GM19467 (cell line): ENCODE data around the gene MLF2.
"Not testable (repeated sequence)": the region's sequence is repeated elsewhere in the genome, so short reads cannot be mapped to it uniquely, and the experiment has no call there.

ENCODE experiments used
- ATAC-seq: cut with Tn5 transposase; IDR thresholded peaks from one replicate; pipeline ENCODE4 v1.9.1; 2021; ENCODE audit warnings: mild to moderate bottlenecking, moderate library complexity; ENCODE audit not compliant: unreplicated experiment

MLF2 gene

DNA sequence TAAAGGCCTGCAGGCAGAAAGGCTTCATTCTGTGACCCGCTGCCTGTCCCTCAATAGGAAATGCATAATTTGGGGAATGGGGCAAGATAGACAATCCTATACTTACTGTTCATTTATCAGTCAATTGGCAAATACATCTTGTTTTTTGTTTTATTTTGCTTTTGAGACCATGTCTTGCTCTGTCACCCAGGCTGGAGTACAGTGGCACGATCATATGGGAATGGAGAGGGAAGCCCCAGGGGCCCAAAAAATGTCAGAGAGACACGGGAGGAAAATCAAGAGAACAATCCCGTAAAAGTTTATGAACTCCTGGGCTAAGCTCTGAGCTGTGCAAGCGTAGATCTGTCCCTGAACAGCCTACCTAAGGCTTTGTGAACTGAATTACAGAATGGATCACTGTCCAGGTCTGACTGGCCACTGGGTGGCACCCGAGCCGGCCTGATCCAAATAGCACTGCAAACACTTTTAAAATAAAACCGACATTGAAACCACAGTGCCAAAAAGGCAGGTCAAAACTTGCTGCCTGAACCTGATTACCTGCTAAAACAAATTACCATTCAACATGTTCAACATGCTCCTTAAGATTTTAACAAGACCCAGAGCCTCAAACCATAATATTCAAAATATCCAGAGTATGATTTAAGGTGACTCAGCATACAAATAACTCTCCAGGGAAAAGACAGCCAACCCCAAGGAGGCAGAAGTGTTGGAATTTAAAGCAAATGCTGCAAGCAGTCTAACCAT, 17.3 kb downstream of the MLF2 start:
- no peak for ATAC-seq

DNA sequence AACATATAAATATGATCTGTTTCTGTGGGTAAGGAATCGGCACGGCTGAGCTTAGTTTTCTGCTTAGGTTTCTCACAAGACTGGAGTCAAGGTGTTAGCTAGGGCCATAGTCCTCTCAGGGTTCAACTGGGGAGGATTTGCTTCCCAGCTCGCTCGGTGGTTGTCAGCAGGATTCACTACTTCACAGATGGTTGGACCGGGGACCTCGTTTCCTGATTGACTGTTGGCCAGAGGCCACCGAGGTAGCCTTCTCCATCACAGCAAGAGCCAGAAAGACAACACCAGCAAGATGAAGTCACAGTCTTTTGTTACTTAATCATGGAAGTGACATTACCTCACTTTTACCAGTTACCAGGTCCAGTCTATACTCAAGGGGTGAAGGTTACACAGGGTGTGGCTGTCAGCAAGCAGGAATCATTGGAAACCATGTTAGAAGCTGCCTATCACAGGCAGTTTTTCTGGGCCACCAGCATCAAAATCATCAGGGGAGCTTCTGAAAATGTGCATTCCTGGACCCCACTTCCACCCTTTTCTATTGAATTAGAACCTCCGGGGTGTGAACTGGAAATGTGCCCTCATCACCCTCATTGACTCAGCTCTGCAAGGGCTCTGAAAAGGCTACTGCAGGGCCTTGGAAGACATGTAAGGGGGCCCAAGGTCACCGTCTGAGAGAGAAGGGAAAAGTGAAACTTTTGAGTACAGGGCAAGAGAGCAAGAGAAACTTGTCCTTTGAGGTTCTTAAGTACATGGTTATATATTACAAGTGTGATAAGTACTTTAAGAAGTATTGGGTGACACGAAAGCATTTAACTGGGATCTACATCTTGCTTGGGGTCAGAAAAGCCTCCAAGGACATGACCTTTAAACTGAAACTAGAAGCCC, 18.2 kb downstream of the MLF2 start:
- no peak for ATAC-seq

DNA sequence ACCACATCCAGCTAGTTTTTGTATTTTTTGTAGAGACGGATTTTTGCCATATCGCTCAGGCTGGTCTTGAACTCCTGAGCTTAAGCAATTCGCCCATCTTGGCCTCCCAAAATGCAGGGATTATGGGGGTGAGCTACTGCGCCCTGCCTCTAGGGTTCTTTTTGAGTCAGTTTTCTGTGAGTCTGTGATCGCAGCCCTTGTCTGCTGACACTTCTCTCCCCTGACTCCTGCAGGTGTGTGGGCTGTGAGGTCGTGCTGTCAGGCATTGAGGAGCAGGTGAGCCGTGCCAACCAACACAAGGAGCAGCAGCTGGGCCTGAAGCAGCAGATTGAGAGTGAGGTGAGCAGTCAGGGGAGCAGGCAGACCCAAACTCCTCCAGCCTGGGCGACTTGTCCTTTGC, 22.8 kb downstream of the MLF2 start:
- no peak for ATAC-seq

DNA sequence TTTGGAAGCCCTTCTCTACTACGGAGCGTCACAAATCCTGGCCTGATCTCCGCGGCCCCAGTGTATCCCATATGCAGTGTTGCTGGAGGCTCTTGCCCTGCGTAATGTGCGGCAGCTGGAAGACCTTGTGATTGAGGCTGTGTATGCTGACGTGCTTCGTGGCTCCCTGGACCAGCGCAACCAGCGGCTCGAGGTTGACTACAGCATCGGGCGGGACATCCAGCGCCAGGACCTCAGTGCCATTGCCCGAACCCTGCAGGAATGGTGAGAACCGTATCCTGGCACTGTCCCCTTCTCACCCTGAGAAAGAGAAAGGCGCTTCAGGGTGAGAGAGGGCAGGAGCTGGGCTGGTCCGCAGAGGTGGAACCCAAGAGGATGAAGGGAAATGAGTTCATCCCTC, 23.8 kb downstream of the MLF2 start:
- ATAC-seq, result no peak

DNA sequence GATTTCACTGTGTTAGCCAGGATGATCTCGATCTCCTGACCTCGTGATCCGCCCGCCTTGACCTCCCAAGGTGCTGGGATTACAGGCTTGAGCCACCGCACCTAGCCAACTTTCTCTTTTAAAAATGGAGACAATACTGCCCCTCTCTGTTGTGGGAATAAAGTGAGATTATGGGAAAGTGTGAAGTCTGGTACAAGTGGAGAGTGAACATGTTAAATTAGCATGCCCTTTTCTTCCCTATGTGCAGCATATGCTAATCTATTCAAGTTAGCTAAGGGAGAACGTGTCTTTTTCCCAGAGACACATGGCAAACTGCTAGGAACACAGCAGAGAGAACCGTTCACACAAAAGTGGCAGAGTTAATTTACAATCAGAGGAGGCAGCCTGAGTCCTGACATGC, 27.6 kb downstream of the MLF2 start:
- ATAC-seq, result no peak

DNA sequence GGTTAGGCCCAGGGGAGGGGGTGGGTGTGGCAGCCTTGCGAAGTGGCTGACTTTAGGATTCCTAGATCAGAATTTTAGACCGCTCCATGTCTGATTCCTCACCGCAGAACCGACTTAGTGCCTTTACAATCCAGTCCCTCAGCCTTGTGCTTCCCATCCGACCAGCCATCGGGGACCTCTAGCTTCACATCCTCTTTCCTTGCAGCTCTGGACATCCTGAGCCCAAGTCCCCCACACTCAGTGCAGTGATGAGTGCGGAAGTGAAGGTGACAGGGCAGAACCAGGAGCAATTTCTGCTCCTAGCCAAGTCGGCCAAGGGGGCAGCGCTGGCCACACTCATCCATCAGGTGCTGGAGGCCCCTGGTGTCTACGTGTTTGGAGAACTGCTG, 28.5 kb downstream of the MLF2 start:
- peak; percentile 9 for ATAC-seq

DNA sequence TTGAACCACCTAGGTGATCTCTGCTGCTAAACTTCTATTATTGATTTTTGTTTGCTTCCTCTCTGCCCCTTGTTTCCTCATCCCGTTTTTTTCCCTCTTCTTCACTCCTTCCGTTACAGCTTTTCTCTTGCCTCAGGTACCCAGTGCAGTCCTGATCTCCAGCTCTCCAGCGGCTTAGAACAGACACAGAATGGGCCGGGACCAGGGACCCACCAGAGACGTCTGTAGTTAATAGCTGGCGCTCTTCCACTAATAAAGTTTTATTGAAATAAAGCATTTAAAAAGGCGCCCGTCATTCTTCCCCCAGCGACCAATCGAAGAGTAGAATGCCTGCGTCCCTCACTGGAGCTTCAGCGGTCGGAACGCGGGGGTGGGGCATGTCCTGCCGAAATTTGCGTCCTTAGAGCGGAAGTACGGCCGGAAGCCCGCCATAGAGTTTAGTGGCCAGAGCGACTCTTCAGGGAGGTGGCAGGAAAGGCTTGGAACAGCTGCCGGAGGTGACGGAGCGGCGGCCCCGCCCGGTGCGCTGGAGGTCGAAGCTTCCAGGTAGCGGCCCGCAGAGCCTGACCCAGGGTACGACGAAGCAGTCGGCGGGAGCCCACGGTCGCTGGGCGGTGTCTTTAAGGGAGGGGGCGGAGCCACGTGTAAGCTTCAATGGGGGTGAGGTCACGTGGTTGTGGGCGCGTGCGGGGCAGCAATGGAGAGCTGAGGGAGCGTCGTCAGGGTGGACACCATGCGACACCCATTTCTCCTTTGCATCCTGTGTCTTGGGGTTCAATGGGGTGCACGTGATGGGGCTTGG, 29.1 kb downstream of the MLF2 start, which contains the start of gene COPS7A:
COPS7A (plus strand) TSS at position 440 of the 802 bp plus-strand sequence. CDS start 611 bp downstream, outside the sequence.
- ATAC-seq, result peak; percentile 91

DNA sequence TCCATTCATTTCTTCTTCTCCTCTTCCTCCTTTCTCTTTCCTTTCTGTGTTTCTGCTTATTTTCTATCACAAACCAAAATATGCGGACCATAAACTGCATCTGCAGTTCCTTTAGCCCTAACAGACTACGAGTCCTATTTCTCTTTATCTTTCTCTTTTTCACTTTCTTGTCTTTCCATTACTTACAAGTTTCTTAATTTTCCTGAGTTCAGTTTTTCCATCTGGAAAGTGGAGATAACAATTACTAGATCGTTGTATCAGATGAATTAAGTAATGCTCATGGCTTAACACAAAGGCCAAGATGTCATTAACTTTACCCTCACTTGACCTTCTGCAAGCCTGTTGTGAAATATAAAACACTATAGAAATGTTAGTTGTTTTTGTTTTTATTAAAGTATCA, 30.1 kb downstream of the MLF2 start:
- no peak for ATAC-seq

DNA sequence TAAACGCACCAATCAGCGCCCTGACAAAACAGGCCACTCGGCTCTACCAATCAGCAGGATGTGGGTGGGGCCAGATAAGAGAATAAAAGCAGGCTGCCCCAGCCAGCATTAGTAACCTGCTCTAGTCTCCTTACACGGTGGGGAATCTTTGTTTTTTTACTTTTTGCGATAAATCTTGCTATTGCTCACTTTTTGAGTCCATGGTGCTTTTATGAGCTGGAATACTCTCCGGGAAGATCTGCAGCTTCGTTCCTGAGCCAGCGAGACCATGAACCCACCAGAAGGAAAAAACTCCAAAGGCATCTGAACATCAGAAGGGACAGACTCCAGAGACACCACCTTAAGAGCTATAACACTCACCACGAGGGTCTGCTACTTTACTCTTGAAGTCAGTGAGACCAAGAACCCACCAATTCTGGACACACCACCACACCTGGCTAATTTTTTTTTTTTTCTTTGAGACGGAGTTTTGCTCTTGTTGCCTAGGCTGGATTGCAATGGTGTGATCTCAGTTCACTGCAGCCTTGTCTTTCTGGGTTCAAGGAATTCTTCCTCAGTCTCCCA, 36.0 kb downstream of the MLF2 start:
- ATAC-seq, result no peak

DNA sequence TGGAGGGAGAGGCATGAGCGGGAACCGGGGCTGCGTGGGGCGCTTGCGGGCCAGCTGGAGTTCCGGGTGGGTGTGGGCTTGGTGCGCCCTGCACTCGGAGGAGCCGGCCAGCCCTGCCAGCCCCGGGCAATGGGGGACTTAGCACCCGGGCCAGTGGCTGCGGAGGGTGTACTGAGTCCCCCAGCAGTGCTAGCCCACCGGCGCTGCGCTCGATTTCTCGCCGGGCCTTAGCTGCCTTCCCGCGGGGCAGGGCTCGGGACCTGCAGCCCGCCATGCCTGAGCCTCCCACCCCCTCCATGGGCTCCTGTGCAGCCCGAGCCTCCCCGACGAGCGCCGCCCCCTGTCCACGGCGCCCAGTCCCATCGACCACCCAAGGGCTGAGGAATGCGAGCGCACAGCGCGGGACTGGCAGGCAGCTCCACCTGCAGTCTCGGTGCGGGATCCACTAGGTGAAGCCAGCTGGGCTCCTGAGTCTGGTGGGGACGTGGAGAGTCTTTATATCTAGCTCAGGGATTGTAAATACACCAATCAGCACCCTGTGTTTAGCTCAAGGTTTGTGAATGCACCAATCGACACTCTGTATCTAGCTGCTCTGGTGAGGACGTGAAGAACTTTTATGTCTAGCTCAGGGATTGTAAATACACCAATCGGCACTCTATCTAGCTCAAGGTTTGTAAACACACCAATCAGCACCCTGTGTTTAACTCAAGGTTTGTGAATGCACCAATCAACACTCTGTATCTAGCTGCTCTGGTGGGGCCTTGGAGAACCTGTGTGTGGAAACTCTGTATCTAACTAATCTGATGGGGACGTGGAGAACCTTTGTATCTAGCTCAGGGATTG, 36.7 kb downstream of the MLF2 start:
- not testable (repeated sequence) for ATAC-seq

DNA sequence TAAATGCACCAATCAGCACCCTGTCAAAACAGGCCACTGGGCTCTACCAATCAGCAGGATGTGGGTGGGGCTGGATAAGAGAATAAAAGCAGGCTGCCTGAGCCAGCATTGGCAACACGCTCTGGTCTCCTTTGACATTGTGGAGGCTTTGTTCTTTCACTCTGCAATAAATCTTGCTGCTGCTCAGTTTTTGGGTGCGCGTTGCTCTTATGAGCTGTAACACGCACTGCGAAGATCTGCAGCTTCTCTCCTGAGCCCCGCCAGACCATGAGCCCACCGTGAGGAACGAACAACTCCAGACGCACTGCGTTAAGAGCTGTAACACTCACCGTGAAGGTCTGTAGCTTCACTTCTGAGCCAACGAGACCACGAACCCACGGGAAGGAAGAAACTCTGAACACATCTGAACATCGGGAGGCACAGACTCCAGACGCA, 44.0 kb downstream of the MLF2 start:
- no peak for ATAC-seq

DNA sequence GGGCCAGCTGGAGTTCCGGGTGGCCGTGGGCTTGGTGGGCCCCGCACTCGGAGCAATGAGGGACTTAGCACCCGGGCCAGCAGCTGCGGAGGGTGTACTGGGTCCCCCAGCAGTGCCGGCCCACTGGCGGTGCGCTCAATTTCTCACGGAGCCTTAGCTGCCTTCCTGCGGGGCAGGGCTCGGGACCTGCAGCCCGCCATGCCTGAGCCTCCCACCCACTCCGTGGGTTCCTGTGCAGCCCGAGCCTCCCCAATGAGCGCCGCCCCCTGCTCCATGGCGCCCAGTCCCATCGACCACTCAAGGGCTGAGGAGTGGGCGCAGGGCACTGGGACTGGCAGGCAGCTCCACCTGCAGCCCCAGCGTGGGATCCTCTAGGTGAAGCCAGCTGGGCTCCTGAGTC, 44.6 kb downstream of the MLF2 start:
- ATAC-seq, result not testable (repeated sequence)

DNA sequence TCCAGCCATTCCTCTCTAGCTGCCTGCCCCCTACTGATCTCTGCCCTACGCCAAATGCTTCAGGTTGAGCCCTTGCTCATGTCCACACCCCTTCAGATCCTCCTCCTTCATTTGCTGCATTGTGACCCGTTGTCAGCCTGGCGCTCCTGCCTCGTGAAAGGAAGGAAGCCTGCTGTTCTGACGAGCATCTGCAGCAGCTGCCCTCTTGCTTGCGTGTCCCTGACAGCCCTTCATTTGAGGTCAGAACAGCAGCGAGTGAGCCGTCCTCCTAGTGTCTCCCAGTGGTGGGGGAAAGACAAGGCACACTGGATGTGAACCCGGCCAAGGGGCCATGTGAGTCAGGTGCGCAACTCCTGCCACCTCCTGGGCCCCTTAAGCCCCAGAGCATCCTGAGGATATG, 49.3 kb downstream of the MLF2 start:
- no peak for ATAC-seq

DNA sequence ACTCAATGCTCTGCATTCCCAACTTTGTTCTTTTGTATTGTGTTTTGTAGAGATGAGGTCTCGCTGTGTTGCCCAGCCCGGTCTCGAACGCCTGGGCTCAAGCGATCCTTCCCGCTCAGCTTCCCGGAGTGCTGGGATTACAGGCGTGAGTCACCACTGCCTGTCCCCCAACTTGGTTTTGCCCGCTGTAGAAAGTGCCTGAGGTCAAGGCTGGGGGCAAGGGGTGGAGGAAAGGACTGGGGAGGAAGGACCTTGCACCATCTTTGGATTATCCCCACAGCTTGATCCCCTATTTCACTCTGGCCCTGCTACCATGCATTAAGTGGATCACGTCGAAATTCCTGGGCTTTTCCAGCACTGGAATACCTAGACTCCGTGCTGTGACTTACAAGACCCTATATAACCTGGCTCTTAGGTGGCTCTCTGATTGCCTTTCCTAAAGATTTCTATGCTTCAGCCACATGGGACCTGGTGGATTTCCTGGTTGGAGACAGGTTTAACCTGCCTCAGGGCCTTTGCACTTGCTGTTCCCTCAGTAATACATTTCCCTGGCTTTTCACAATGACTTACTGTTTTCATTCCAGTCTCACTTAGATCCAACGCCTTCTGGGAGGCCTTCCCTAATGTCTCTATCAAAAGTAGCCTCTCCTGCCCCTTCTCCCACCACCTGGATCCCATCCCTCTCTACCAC, 51.7 kb downstream of the MLF2 start:
- ATAC-seq, result no peak

DNA sequence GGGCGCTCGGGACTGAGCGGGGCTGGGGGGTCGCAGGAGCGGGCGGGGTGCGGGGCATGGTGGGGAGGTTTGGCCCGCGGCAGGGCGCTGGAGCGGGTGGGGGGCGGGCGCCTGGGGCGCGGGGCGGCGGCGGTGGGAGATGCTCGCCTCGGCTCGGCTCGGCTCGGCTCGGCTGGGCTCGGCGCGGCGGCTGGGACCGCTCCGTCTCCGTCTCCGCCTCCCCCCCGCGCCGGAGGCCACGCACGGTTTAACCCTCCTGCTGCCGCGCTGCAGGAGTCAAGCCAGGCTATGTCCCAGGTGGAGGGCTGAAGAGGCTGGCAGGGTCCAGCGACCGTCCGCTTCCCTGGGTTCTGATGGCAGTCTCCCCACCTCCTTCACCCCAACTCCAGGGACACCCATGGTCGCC, 52.3 kb downstream of the MLF2 start, which contains the start of gene PIANP:
PIANP (minus strand) TSS at position 170 of the 406 bp plus-strand sequence. CDS start 2,754 bp downstream, outside the sequence.
- no peak for ATAC-seq

DNA sequence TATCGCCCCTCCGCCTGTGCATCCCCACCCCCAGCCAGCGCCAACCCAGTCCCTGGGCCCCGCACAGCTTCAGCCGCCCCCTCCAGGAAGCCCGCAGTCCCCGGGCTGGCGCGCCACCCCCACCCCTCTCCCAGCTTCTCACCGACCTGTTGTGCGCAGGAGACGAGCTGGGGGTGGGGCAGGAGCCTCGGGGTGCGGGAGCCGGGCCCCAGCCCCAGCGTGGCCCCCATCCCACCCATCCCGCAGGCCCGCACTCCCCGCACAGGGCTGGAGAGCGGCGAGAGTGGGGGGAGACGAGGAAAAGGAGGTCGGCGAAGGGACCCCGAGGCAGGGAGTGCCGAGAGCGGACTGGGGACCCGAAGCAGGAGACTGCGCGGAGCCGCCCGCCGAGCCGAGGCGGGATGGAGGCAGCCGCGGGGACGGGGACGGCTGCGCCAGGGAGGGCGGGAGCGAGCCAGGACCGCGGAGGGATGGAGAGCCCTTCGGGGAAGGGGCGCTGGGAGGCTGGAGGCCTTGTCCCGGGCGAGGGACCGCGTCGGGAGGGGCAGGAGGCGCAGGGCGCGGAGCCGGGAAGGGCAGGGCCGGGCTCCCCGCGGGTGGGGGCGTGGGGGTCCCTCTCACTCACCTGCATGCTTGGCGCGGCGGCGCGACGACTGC, 52.8 kb downstream of the MLF2 start:
- ATAC-seq, result no peak

DNA sequence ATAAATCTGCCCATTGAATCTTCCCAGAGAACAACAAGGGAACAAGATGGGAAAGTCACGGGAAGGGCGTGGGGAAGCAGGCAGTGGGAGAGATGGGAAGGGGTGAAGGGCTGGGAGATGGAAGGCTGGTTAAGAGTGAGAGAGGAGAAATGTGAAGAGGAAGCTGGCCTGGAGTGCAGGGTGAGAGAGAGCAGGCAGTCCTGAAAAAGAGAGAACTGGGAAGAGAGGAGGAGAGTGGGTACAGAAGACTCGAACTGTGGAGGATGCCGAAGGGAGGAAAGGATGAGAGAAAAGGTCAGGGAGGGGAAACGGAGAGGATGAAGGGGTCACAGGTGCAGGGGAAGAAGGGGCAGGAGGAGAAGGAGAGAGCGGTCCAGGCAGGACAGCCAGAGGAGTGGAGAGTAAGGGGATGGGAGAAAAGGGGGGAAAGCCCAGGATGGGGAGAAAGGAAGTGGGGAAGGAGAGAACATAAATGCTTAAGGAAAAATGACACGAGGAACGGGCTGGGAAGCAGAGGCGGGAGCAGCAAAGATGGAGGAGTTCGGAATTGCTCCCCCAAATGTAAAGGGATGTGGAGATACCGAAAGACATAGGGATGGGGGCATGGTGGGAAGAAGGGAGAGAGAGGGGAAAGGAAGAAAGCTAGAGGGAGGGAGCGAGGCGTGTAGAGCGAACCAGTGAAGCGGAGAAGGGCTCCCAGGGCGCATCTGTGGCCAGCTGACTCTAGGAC, 53.5 kb downstream of the MLF2 start:
- no peak for ATAC-seq
